K562 (cell line): Measurements from ENCODE around the gene FEM1B. TPM values are rescaled to one million over a fixed set of nuclear protein-coding genes. Genes with fewer than 3 reads are reported as not detected.

Experiments
- ADNP ChIP-seq: fragments of 200-800 bp; sonication (Bioruptor generic); IDR thresholded peaks from 2 replicates; pipeline ENCODE4 v1.6.1; 2016; ENCODE audit warnings: missing genetic modification characterization, missing compliant biosample characterization
- DACH1 ChIP-seq: fragments of 450-650 bp; IDR thresholded peaks from 2 replicates; pipeline ENCODE4 v1.6.1; 2018; ENCODE audit not compliant: partially characterized antibody
- E2F3 ChIP-seq: fragments of 250-450 bp; sonication (Bioruptor Pico); IDR thresholded peaks from 2 replicates; pipeline ENCODE4 v1.4.0; 2020; ENCODE audit warnings: mild to moderate bottlenecking
- GTF2E2 ChIP-seq: fragments of 200-800 bp; sonication (Bioruptor generic); IDR thresholded peaks from 2 replicates; pipeline ENCODE4 v1.6.1; 2016; ENCODE audit warnings: missing genetic modification characterization, missing compliant biosample characterization
- JUNB ChIP-seq: fragments of 450-650 bp; formaldehyde crosslinking; conservative IDR thresholded peaks from 2 replicates; pipeline ENCODE4 v1.4.0; 2020; ENCODE audit warnings: mild to moderate bottlenecking
- MYNN ChIP-seq, 2 experiments: sonication (generic); formaldehyde crosslinking in 1 of 2; IDR thresholded peaks; 2 replicates each; pipeline versions ENCODE4 v1.5.0 to v1.6.1; 2016 to 2020; ENCODE audit warnings: antibody characterized with exemption in 1 of 2, missing genetic modification reagents in 1 of 2
- NCOR1 ChIP-seq: fragments of 450-650 bp; IDR thresholded peaks from 2 replicates; pipeline ENCODE4 v1.6.1; 2016; ENCODE audit warnings: mild to moderate bottlenecking, moderate library complexity
- NELFE ChIP-seq: IDR thresholded peaks from 2 replicates; pipeline ENCODE4 v1.6.1; 2011; ENCODE audit warnings: mild to moderate bottlenecking; ENCODE audit not compliant: insufficient read depth, insufficient read length
- PHF21A ChIP-seq: fragments of 450-650 bp; IDR thresholded peaks from 2 replicates; pipeline ENCODE4 v1.6.1; 2017; ENCODE audit warnings: low read depth, borderline replicate concordance
- SP2 ChIP-seq: IDR thresholded peaks from 2 replicates; pipeline ENCODE4 v1.6.1; 2011; ENCODE audit warnings: mild to moderate bottlenecking, low read depth, low read length, moderate library complexity; ENCODE audit not compliant: poor library complexity, severe bottlenecking; ENCODE audit errors: extremely low read depth
- STAG1 ChIP-seq: sonication (generic); formaldehyde crosslinking; IDR thresholded peaks from 2 replicates; pipeline ENCODE4 v1.5.0; 2020; ENCODE audit warnings: missing genetic modification reagents, borderline replicate concordance
- TARDBP ChIP-seq: fragments of 450-650 bp; IDR thresholded peaks from 2 replicates; pipeline ENCODE4 v1.6.1; 2016
- TFE3 ChIP-seq: fragments of 450-650 bp; formaldehyde crosslinking; IDR thresholded peaks from 2 replicates; pipeline ENCODE4 v1.4.0; 2020; ENCODE audit warnings: mild to moderate bottlenecking, mixed read lengths
- ZNF133 ChIP-seq: fragments of 250-450 bp; sonication (Bioruptor Pico); IDR thresholded peaks from 2 replicates; pipeline ENCODE4 v1.4.0; 2020; ENCODE audit warnings: mild to moderate bottlenecking
- ZNF174 ChIP-seq: fragments of 250-450 bp; sonication (Bioruptor Pico); IDR thresholded peaks from 2 replicates; pipeline ENCODE4 v1.4.0; 2020; ENCODE audit warnings: mild to moderate bottlenecking
- ZNF175 ChIP-seq: fragments of 200-800 bp; sonication (Bioruptor generic); IDR thresholded peaks from 2 replicates; pipeline ENCODE4 v1.6.1; 2016; ENCODE audit warnings: low read depth, mild to moderate bottlenecking, missing genetic modification characterization, missing compliant biosample characterization
- ZNF282 ChIP-seq: sonication (generic); formaldehyde crosslinking; IDR thresholded peaks from 2 replicates; pipeline ENCODE4 v1.8.1; 2023; ENCODE audit warnings: missing genetic modification reagents
- ZNF316 ChIP-seq: fragments of 450-650 bp; IDR thresholded peaks from 2 replicates; pipeline ENCODE4 v1.6.1; 2016
- polyA plus RNA-seq, 8 experiments: library from polyadenylated mRNA; depleted of rRNA in 4 of 8; stranded (reverse) in 5 of 8; unstranded in 3 of 8; fragments of >200 nt; fragmentation: Nextera tagmentation in 2 of 8; fragmentation: Illumina TruSeq in 1 of 8; extraction: Ambion mirVana in 2 of 8; extraction: Trizol in 1 of 8; gene quantifications; 2 replicates each; pipeline versions ENCODE4 v1.2.1 to v1.2.3, GENCODE V29; 2011 to 2014; ENCODE audit warnings: inconsistent platforms in 1 of 8, missing spikeins in 1 of 8
- total RNA-seq, 7 experiments: library from RNA; depleted of rRNA in 6 of 7; stranded (reverse); fragments of >200 nt in 6 of 7; fragmentation: Illumina TruSeq in 2 of 7; extraction: Trizol in 2 of 7; gene quantifications; 2 replicates each; pipeline versions ENCODE4 v1.2.1 to v1.2.3, GENCODE V29; 2011 to 2021; ENCODE audit warnings: low replicate concordance in 1 of 7
- TF ChIP-seq, protein P1 (sequence below), 2 experiments: fragments of 450-650 bp in 1 of 2; sonication (generic) in 1 of 2; formaldehyde crosslinking in 1 of 2; IDR thresholded peaks in 1 of 2; conservative IDR thresholded peaks in 1 of 2; 2 replicates each; pipeline versions ENCODE4 v1.6.1 to v1.8.1; 2016 to 2023; ENCODE audit warnings: mild to moderate bottlenecking in 2 of 2, moderate library complexity in 2 of 2, inconsistent platforms in 1 of 2, missing genetic modification reagents in 1 of 2
- TF ChIP-seq, protein P2 (sequence below): sonication (generic); formaldehyde crosslinking; IDR thresholded peaks from 2 replicates; pipeline ENCODE4 v1.8.1; 2023; ENCODE audit warnings: missing genetic modification reagents, mild to moderate bottlenecking, borderline replicate concordance

The FEM1B gene
- total and polyA plus RNA-seq, 9 of the 15 experiments (the other 6 are each of a cell fraction or from before 2014, with no cell fraction given) = 5.9 to 61.6 (median 20.1) TPM

GRCh38 chr15:68277603-68278344 lies at the start of gene FEM1B (continued):
- no peak; the same call in 1 of the 2 replicates for TF ChIP-seq MYNN (IDR thresholded peaks at IDR 0.05)
- no peak for TF ChIP-seq MYNN (CRISPR knock-in tag; IDR thresholded peaks at IDR 0.05)
- no peak for TF ChIP-seq ADNP (tag)
- TF ChIP-seq NELFE = no peak
- no peak for TF ChIP-seq ZNF174 (CRISPR knock-in tag)
- peak; percentile 70; the same call in 1 of the 2 replicates for TF ChIP-seq ZNF175
- TF ChIP-seq GTF2E2 (tag) = peak; percentile 95
- TF ChIP-seq, protein P1, sequence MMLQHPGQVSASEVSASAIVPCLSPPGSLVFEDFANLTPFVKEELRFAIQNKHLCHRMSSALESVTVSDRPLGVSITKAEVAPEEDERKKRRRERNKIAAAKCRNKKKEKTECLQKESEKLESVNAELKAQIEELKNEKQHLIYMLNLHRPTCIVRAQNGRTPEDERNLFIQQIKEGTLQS (IDR thresholded peaks at IDR 0.05) = no peak
- TF ChIP-seq, protein P1 (CRISPR knock-in tag; conservative IDR thresholded peaks at IDR 0.05) = 0 out of 2 replicates have a peak, but pooled peaks have one; percentile 60
- no peak for TF ChIP-seq TARDBP
- TF ChIP-seq ZNF133 = no peak
- no peak for TF ChIP-seq JUNB (CRISPR knock-in tag)
- peak; percentile 88; the same call in 1 of the 2 replicates for TF ChIP-seq ZNF282 (CRISPR knock-in tag)
- no peak for TF ChIP-seq PHF21A
- TF ChIP-seq NCOR1 = peak; percentile 38; the same call in 1 of the 2 replicates
- no peak for TF ChIP-seq SP2
- TF ChIP-seq, protein P2, sequence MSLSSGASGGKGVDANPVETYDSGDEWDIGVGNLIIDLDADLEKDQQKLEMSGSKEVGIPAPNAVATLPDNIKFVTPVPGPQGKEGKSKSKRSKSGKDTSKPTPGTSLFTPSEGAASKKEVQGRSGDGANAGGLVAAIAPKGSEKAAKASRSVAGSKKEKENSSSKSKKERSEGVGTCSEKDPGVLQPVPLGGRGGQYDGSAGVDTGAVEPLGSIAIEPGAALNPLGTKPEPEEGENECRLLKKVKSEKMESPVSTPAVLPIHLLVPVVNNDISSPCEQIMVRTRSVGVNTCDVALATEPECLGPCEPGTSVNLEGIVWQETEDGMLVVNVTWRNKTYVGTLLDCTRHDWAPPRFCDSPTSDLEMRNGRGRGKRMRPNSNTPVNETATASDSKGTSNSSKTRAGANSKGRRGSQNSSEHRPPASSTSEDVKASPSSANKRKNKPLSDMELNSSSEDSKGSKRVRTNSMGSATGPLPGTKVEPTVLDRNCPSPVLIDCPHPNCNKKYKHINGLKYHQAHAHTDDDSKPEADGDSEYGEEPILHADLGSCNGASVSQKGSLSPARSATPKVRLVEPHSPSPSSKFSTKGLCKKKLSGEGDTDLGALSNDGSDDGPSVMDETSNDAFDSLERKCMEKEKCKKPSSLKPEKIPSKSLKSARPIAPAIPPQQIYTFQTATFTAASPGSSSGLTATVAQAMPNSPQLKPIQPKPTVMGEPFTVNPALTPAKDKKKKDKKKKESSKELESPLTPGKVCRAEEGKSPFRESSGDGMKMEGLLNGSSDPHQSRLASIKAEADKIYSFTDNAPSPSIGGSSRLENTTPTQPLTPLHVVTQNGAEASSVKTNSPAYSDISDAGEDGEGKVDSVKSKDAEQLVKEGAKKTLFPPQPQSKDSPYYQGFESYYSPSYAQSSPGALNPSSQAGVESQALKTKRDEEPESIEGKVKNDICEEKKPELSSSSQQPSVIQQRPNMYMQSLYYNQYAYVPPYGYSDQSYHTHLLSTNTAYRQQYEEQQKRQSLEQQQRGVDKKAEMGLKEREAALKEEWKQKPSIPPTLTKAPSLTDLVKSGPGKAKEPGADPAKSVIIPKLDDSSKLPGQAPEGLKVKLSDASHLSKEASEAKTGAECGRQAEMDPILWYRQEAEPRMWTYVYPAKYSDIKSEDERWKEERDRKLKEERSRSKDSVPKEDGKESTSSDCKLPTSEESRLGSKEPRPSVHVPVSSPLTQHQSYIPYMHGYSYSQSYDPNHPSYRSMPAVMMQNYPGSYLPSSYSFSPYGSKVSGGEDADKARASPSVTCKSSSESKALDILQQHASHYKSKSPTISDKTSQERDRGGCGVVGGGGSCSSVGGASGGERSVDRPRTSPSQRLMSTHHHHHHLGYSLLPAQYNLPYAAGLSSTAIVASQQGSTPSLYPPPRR (CRISPR knock-in tag) = peak; percentile 26; the same call in 1 of the 2 replicates
- TF ChIP-seq STAG1 (CRISPR knock-in tag) = no peak
- TF ChIP-seq TFE3 (CRISPR knock-in tag) = no peak
- TF ChIP-seq DACH1 = no peak
- 0 out of 2 replicates have a peak, but pooled peaks have one; percentile 1 for TF ChIP-seq ZNF316
- no peak for TF ChIP-seq E2F3 (CRISPR knock-in tag)
